AG09319 (cell line): ENCODE measurements around the gene SH2D1A.
"Not testable (repeated sequence)": the region's sequence is repeated elsewhere in the genome, so short reads cannot be mapped to it uniquely, and the experiment has no call there.

Experiments used
- DNase-seq: peaks from one replicate; pipeline ENCODE4 v3.0.0-alpha.2; 2010; ENCODE audit warnings: low read depth; ENCODE audit errors: extremely low read depth
- TF ChIP-seq, protein P1 (sequence below): IDR thresholded peaks from 2 replicates; pipeline ENCODE4 v1.5.1; 2011; ENCODE audit warnings: low read depth, mild to moderate bottlenecking, inconsistent platforms, low read length, moderate library complexity

SH2D1A gene

GRCh38 chrX:124333862-124334261 is 12.5 kb upstream of the SH2D1A start:
- TF ChIP-seq, protein P1, sequence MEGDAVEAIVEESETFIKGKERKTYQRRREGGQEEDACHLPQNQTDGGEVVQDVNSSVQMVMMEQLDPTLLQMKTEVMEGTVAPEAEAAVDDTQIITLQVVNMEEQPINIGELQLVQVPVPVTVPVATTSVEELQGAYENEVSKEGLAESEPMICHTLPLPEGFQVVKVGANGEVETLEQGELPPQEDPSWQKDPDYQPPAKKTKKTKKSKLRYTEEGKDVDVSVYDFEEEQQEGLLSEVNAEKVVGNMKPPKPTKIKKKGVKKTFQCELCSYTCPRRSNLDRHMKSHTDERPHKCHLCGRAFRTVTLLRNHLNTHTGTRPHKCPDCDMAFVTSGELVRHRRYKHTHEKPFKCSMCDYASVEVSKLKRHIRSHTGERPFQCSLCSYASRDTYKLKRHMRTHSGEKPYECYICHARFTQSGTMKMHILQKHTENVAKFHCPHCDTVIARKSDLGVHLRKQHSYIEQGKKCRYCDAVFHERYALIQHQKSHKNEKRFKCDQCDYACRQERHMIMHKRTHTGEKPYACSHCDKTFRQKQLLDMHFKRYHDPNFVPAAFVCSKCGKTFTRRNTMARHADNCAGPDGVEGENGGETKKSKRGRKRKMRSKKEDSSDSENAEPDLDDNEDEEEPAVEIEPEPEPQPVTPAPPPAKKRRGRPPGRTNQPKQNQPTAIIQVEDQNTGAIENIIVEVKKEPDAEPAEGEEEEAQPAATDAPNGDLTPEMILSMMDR: no peak
- no peak for DNase-seq

GRCh38 chrX:124334555-124334954 is 11.8 kb upstream of the SH2D1A start:
- DNase-seq: not testable (repeated sequence)

DNA sequence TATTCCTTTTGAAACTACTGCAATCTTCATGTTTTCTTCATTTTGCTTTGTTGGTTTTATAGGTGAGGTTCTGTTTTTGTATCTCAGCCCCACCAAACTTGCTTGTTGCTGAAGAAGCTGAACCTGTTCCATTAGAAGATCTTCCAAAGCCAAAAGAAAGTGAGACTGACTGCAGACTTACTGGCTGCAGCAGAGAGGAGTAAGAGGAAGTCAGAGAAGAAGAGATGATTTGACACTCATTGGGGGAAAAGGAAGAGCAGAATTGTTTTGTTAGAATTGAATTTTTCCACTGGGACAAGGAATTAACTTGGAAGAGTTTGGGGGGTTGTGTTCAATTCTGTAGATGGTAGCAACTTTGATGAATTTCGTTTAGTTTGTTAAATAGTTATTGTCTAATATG is 10.8 kb upstream of the SH2D1A start:
- no peak for DNase-seq
- TF ChIP-seq, protein P1: no peak

- DNase-seq: no peak
- TF ChIP-seq, protein P1: no peak
These were observed 8.4 kb upstream of the SH2D1A start for GRCh38 chrX:124337916-124338315.

DNA sequence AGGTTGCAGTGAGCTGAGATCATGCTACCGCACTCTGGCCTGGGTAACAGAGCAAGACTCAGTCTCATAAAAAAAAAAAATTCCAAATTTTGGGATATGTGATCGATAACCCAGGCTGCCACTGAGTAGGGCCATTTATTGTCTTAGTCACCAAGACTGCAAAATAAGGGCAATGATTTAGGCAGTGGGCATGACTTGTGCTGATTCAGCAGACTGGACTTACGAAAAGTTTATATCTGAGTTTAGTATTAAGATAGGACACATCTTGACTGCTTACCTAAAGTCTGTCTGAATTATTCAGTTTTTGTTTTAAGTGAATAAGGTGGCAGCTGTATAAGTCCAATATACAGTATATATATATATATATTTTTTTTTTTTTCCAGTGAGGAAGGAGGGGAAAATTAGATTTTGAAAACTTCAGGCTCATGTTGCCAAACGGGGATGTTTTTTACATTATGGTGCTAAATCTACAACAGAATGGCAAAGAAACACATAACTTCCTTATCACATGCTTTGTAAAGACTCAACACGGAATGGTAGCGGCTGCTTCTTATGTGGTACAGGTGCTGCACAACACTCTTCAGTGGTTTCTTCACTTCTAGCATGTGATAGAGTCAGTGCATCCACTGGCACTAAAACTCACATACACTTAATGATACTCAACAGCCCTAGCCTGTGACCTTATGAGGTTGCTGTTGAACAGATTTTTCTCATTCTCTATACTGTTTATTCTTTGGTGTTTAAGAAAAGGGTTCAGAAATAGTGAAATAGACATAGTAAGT is 7.4 kb upstream of the SH2D1A start:
- DNase-seq: no peak
- TF ChIP-seq, protein P1: no peak

DNA sequence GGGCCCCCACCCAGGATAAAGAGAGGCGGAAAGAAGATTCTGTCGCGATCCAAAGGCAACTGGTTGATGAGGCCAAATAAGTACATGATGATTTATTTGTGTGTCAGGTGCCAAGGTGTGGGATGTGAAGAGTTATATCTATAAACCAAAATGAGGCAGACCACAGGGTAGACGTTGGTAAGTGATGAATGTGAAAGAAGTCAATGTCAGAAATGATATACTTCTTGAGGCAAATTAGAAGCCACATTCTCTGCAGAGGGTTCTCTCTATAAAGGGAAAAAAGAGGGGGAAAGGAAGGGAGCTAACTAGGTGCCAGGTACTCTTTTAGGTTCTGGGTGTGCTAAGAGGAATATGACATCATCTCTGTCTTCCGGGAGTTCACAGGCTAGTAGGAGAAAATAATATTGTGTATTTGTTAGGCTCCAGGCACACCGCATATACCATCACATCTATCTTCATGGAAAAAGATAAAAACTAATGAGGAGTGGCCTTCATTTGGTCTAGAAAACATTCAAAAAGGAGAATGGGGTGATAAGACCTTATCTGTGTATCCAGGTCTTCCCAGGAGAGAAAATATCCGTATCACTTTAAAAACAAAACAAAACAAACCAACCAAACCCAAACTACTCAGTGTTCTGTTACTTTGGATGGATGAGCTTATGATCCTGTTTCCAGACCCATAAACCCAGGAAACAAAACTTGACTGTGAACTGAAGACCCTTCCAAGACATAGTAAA is 4.8 kb upstream of the SH2D1A start:
- TF ChIP-seq, protein P1: no peak
- DNase-seq: no peak

DNA sequence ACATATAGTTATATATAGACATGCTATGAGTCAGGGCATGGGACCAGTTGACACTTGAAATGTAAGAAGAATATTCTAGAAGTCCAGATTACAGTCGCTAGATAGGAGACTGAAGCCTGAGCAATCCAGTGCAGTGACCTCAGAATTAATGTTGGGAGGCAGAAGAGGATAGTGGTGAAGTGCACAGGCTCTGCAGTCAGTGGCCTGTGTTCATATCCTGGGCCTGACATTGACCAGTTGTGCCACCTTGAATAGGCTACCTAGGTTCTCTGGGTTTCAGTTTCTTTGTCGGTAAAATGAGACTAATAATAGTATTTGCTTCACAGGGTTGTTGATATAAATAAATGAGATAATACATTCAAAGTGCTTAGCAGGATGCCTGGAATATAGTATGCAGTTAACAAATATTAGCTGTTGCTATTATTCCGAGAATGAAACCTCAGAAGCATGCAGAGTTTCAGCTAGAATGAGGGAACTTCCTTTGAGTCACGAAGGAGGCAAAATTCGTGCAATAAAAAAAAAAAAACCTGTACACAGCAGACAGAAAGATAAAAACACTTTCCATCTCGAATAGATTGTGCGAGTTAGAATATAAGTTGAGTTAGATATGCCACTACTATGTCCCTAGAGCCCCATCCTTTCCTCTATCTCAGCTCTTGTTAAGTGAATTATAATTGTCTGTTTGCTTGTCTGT is 4.0 kb upstream of the SH2D1A start:
- DNase-seq: no peak
- TF ChIP-seq, protein P1: no peak
